Osteoblast (primary cell): Measurements from ENCODE around the gene COQ8B. TPM values are rescaled to one million over a fixed set of nuclear protein-coding genes. Genes with fewer than 3 reads are reported as not detected.

Experiments used
- DNase-seq: peaks from one replicate; pipeline ENCODE4 v3.0.0; 2011; ENCODE audit warnings: low spot score, mixed read lengths; ENCODE audit not compliant: insufficient read length; ENCODE audit errors: missing footprints
- H2AFZ ChIP-seq: 2 replicates; pipeline ENCODE4 v1.6.0; 2011; ENCODE audit warnings: mild to moderate bottlenecking, low read length
- H3K27ac ChIP-seq: 2 replicates; pipeline ENCODE4 v1.5.1; 2011; ENCODE audit warnings: mild to moderate bottlenecking, low read depth, low read length, moderate library complexity
- H3K27me3 ChIP-seq: 2 replicates; pipeline ENCODE4 v1.6.0; 2012; ENCODE audit warnings: mild to moderate bottlenecking, control low read depth, inconsistent platforms, low read length, moderate library complexity; ENCODE audit not compliant: insufficient read depth
- H3K36me3 ChIP-seq: 2 replicates; pipeline ENCODE4 v1.5.1; 2011; ENCODE audit warnings: mild to moderate bottlenecking, low read length, control low read depth, moderate library complexity; ENCODE audit not compliant: insufficient read depth
- H3K4me1 ChIP-seq: 2 replicates; pipeline ENCODE4 v1.5.1; 2011; ENCODE audit warnings: mild to moderate bottlenecking, low read length, control low read depth, moderate library complexity; ENCODE audit not compliant: insufficient read depth
- H3K4me2 ChIP-seq: 2 replicates; pipeline ENCODE4 v1.6.0; 2011; ENCODE audit warnings: mild to moderate bottlenecking, low read length; ENCODE audit not compliant: insufficient read depth
- H3K4me3 ChIP-seq: fragments of 200-600 bp; sonication (generic); 3 replicates; pipeline ENCODE4 v1.5.1; 2012; ENCODE audit warnings: mild to moderate bottlenecking, low read length, inconsistent platforms; ENCODE audit not compliant: insufficient read depth
- H3K79me2 ChIP-seq: 2 replicates; pipeline ENCODE4 v1.6.0; 2012; ENCODE audit warnings: mild to moderate bottlenecking, low read length, control low read depth, inconsistent platforms; ENCODE audit not compliant: insufficient read depth
- H3K9me3 ChIP-seq: 2 replicates; pipeline ENCODE4 v1.5.1; 2011; ENCODE audit warnings: low read depth, low read length, control low read depth
- H4K20me1 ChIP-seq: 2 replicates; pipeline ENCODE4 v1.6.0; 2012; ENCODE audit warnings: mild to moderate bottlenecking, low read length, control low read depth; ENCODE audit not compliant: insufficient read depth
- total RNA-seq: library from RNA; depleted of rRNA; stranded (reverse); fragments of >200 nt; gene quantifications from 2 replicates; pipeline ENCODE4 v1.2.3, GENCODE V29; 2012
- TF ChIP-seq, protein P1 (sequence below): IDR thresholded peaks from 2 replicates; pipeline ENCODE4 v1.5.1; 2011; ENCODE audit warnings: mild to moderate bottlenecking, low read depth, low read length, moderate library complexity; ENCODE audit errors: extremely low read depth

COQ8B gene
- total RNA-seq, 1 donor, result 32.9 TPM

DNA sequence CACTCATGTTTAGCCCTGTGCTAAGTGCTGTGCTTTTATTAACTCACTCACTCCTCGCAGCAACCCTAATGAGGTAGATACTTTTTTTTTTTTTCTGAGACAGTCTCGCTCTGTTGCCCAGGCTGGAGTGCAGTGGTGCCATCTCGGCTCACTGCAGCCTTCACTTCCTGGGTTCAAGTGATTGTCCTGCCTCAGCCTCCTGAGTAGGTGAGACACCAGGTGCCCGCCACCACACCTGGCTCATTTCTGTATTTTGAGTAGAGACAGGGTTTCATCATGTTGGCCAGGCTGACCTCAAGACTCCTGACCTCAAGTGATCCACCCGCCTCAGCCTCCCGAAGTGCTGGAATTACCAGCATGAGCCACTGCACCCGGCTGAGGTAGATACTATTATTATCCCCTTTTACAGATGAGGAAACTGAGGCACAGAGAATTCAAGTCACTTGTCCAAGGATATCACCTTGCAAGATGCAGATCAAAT is 2.8 kb upstream of the COQ8B start:
- Histone ChIP-seq H3K9me3 (no peaks in the 10 kb centered on the region), H3K27ac (peak overlapping the region; percentile 100), H3K4me2 (peak overlapping the region; percentile 77), H3K36me3 (peaks cover 9% of the 10 kb centered on the region), H2AFZ (no peak overlapping the region), H3K79me2 (peaks cover 71% of the 10 kb centered on the region), H3K4me1 (peaks cover 50% of the 10 kb centered on the region), H3K4me3 (peak overlapping the region; percentile 86), H3K27me3 (no peaks in the 10 kb centered on the region), H4K20me1 (peaks cover 15% of the 10 kb centered on the region)
- DNase-seq, result no peak
- TF ChIP-seq, protein P1, sequence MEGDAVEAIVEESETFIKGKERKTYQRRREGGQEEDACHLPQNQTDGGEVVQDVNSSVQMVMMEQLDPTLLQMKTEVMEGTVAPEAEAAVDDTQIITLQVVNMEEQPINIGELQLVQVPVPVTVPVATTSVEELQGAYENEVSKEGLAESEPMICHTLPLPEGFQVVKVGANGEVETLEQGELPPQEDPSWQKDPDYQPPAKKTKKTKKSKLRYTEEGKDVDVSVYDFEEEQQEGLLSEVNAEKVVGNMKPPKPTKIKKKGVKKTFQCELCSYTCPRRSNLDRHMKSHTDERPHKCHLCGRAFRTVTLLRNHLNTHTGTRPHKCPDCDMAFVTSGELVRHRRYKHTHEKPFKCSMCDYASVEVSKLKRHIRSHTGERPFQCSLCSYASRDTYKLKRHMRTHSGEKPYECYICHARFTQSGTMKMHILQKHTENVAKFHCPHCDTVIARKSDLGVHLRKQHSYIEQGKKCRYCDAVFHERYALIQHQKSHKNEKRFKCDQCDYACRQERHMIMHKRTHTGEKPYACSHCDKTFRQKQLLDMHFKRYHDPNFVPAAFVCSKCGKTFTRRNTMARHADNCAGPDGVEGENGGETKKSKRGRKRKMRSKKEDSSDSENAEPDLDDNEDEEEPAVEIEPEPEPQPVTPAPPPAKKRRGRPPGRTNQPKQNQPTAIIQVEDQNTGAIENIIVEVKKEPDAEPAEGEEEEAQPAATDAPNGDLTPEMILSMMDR, result no peak

DNA sequence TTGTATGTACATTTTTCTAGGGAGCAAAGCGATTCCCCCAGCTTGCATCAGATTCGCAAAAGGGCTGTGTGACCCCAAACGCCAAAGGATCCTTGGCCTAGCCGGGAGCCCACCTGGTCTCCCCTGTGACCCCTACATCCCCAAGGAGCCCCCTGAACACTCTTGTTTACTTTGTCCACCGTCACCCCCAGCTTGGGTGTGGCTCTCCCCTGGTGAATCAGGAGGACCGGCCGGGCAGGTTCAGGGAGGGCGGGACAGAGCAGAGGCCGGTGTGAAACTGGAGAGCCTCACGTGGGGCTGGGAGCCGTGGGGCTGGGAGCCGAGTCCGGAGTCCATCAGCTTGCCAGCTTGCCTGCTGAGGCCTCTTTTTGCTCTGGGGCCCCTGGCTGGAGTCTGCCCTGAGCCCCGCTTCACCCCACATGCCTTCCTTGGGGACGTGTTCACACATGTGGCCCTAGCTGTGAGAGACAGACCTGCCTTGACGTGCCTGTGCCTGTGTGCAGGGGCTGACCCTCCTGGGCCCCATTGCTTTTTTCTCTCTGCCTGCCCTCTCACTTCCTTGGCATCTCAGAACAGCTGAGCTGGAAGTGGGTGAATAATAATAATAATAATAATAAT is 2.2 kb upstream of the COQ8B start:
- peak; percentile 92 for DNase-seq
- Histone ChIP-seq H2AFZ (peak overlapping the region; percentile 69), H3K79me2 (peaks cover 71% of the 10 kb centered on the region), H4K20me1 (peaks cover 10% of the 10 kb centered on the region), H3K27ac (peak overlapping the region; percentile 100), H3K4me2 (peak overlapping the region; percentile 77), H3K4me1 (peaks cover 53% of the 10 kb centered on the region), H3K4me3 (peak overlapping the region; percentile 86), H3K9me3 (no peaks in the 10 kb centered on the region), H3K27me3 (no peaks in the 10 kb centered on the region), H3K36me3 (peaks cover 3% of the 10 kb centered on the region)
- TF ChIP-seq, protein P1, result no peak

DNA sequence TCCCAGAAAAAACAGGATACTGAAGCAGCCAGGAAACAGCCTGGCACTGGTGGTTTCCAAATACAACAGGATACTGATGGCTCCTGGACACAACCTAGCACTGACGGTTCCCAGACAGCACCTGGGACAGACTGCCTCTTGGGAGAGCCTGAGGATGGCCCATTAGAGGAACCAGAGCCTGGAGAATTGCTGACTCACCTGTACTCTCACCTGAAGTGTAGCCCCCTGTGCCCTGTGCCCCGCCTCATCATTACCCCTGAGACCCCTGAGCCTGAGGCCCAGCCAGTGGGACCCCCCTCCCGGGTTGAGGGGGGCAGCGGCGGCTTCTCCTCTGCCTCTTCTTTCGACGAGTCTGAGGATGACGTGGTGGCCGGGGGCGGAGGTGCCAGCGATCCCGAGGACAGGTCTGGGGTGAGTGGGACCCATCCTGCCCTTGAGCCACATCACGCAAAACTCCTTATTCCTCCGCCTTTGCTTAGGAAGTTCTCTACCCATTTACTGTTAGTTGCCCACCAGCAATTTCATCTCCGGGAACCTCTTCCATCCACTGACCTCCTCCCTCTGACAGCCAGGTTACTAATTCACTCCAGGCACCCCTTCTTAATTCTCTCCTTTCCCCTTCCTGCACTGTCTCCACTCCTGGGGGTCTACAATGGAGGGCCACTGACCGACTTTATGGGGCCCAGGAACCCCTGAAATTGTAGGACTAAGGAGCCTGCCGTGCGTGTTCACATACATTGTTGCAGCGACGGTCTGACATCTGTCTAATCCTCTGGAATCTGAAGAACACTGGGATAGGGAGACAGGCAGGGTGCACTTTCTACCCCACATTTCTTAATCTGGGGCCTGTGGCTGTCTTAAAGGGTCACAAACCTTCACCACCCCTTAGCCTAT is 1.4 kb upstream of the COQ8B start:
- Histone ChIP-seq H4K20me1 (peaks cover 7% of the 10 kb centered on the region), H2AFZ (peak overlapping the region; percentile 50), H3K9me3 (no peaks in the 10 kb centered on the region), H3K4me2 (peak overlapping the region; percentile 77), H3K4me1 (peaks cover 53% of the 10 kb centered on the region), H3K36me3 (no peaks in the 10 kb centered on the region), H3K27ac (peak overlapping the region; percentile 100), H3K79me2 (peaks cover 64% of the 10 kb centered on the region), H3K27me3 (no peaks in the 10 kb centered on the region), H3K4me3 (peak overlapping the region; percentile 86)
- peak; percentile 90 for DNase-seq
- TF ChIP-seq, protein P1, result no peak
